Neural progenitor cell (in vitro differentiated cells): ENCODE results near the gene SMOC2. TPM values are rescaled to one million over a fixed set of nuclear protein-coding genes. Genes with fewer than 3 reads are reported as not detected.
A peak's percentile ranks its signal among the peaks of the same experiment; 100 is the strongest.

Source experiments
- DNase-seq: peaks from one replicate; pipeline ENCODE4 v3.0.0-alpha.2; 2016; ENCODE audit warnings: low spot score
- H2AFZ ChIP-seq: fragments of 200-600 bp; sonication (generic); replicated peaks from 2 replicates; pipeline ENCODE4 v1.6.1; 2016; ENCODE audit warnings: antibody characterized with exemption
- H3F3A ChIP-seq: fragments of 200-600 bp; sonication (generic); 2 replicates; pipeline ENCODE4 v1.6.1; 2016; ENCODE audit warnings: antibody characterized with exemption, low read depth
- H3K27ac ChIP-seq: fragments of 200-600 bp; sonication (generic); 2 replicates; pipeline ENCODE4 v1.5.1; 2016; ENCODE audit warnings: mild to moderate bottlenecking
- H3K27me3 ChIP-seq: fragments of 200-600 bp; sonication (generic); 2 replicates; pipeline ENCODE4 v1.6.1; 2016; ENCODE audit warnings: mild to moderate bottlenecking, moderate library complexity
- H3K36me3 ChIP-seq: fragments of 200-600 bp; sonication (generic); 2 replicates; pipeline ENCODE4 v1.5.1; 2016
- H3K4me1 ChIP-seq: fragments of 200-600 bp; sonication (generic); 2 replicates; pipeline ENCODE4 v1.6.1; 2016; ENCODE audit warnings: mixed run types
- H3K4me2 ChIP-seq: fragments of 200-600 bp; sonication (generic); 2 replicates; pipeline ENCODE4 v1.6.1; 2016
- H3K4me3 ChIP-seq: fragments of 200-600 bp; sonication (generic); 2 replicates; pipeline ENCODE4 v1.5.1; 2016
- H3K79me2 ChIP-seq: fragments of 200-600 bp; sonication (generic); 2 replicates; pipeline ENCODE4 v1.6.1; 2016; ENCODE audit warnings: low read depth
- H3K9ac ChIP-seq: fragments of 200-600 bp; sonication (generic); 2 replicates; pipeline ENCODE4 v1.6.1; 2016
- H3K9me3 ChIP-seq: fragments of 200-600 bp; sonication (generic); 2 replicates; pipeline ENCODE4 v1.5.1; 2016; ENCODE audit warnings: low read depth
- H4K20me1 ChIP-seq: fragments of 200-600 bp; sonication (generic); 2 replicates; pipeline ENCODE4 v1.6.1; 2016; ENCODE audit warnings: low read depth
- H3K27ac Mint-ChIP-seq: 3 replicates; pipeline ENCODE4 v1.8.0; 2021; ENCODE audit warnings: mixed read lengths
- H3K27me3 Mint-ChIP-seq: 2 replicates; pipeline ENCODE4 v1.8.0; 2022; ENCODE audit warnings: low read depth, mild to moderate bottlenecking, inconsistent platforms, moderate library complexity, mixed read lengths; ENCODE audit not compliant: insufficient read depth
- H3K36me3 Mint-ChIP-seq: 3 replicates; pipeline ENCODE4 v1.8.0; 2021; ENCODE audit warnings: mixed read lengths
- H3K4me1 Mint-ChIP-seq: 3 replicates; pipeline ENCODE4 v1.8.0; 2021; ENCODE audit warnings: mixed read lengths
- H3K4me3 Mint-ChIP-seq: 3 replicates; pipeline ENCODE4 v1.8.0; 2021; ENCODE audit warnings: mild to moderate bottlenecking, moderate library complexity, mixed read lengths
- H3K9me3 Mint-ChIP-seq: 3 replicates; pipeline ENCODE4 v1.8.0; 2020; ENCODE audit warnings: mixed read lengths
- CTCF ChIP-seq: fragments of 200-600 bp; sonication (generic); IDR thresholded peaks from 2 replicates; pipeline ENCODE4 v1.5.1; 2017; ENCODE audit warnings: antibody characterized with exemption, mild to moderate bottlenecking
- EZH2 ChIP-seq: fragments of 200-600 bp; sonication (generic); IDR thresholded peaks from 2 replicates; pipeline ENCODE4 v1.6.1; 2017; ENCODE audit warnings: antibody characterized with exemption, mild to moderate bottlenecking, moderate library complexity
- EZH2phosphoT487 ChIP-seq: fragments of 200-600 bp; sonication (generic); IDR thresholded peaks from 2 replicates; pipeline ENCODE4 v1.6.1; 2017; ENCODE audit warnings: antibody characterized with exemption
- total RNA-seq: library from RNA; depleted of rRNA; stranded (reverse); fragments of >200 nt; gene quantifications from 2 replicates; pipeline ENCODE4 v1.2.3, GENCODE V29; 2015; ENCODE audit warnings: low replicate concordance

The SMOC2 gene
- total RNA-seq, 1 donor from 2014 or later: 0.75 TPM

GRCh38 chr6:168529214-168529613 lies 88.2 kb downstream of the SMOC2 start:
- H2AFZ ChIP-seq: no peak overlapping the region
- no peak overlapping the region for H3K27ac ChIP-seq
- H3K4me1 ChIP-seq: peaks cover 24% of the 10 kb centered on the region
- Mint-ChIP-seq H3K9me3 (no peaks in the 10 kb centered on the region), H3K27ac (peak overlapping the region; percentile 50), H3K4me3 (no peak overlapping the region), H3K27me3 (peaks cover 2% of the 10 kb centered on the region), H3K4me1 (peaks cover 30% of the 10 kb centered on the region), H3K36me3 (no peaks in the 10 kb centered on the region)
- no peaks in the 10 kb centered on the region for H3K27me3 ChIP-seq
- no peak overlapping the region for H3K4me3 ChIP-seq
- DNase-seq: no peak
- no peaks in the 10 kb centered on the region for H3K79me2 ChIP-seq
- no peak overlapping the region for H3K9ac ChIP-seq
- no peaks in the 10 kb centered on the region for H4K20me1 ChIP-seq
- TF ChIP-seq CTCF (no peak), EZH2phosphoT487 (no peak), EZH2 (no peak)
- H3K9me3 ChIP-seq: no peaks in the 10 kb centered on the region
- H3K4me2 ChIP-seq: no peak overlapping the region
- H3K36me3 ChIP-seq: no peaks in the 10 kb centered on the region
- H3F3A ChIP-seq: no peaks in the 10 kb centered on the region

DNA sequence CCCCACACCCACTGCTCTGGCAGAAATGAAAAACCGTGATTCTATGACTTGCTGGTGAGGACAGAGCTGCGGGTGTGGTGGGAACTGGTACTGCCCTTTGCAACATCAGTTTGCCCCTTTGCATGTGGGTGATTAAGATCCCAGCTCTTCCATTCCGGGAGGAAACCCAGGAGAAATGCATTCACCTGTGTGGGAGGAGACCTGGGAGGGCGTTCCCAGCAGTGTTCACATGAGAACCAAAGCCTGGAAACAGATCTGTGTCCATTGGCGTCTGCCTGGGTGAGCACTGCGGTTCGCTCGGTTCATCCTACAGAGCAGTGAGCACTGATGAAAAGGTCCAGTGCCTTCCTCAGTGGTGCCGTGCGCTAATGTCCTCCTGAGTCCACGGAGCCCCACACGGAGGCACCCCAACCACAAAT lies 89.7 kb downstream of the SMOC2 start:
- H3K4me1 ChIP-seq: peaks cover 19% of the 10 kb centered on the region
- peaks cover 30% of the 10 kb centered on the region for H3K4me1 Mint-ChIP-seq
- H3K27me3 ChIP-seq: no peaks in the 10 kb centered on the region
- H3K27me3 Mint-ChIP-seq: peaks cover 5% of the 10 kb centered on the region
- no peak for DNase-seq
- no peak overlapping the region for H2AFZ ChIP-seq
- H3K4me3 Mint-ChIP-seq: no peak overlapping the region
- no peaks in the 10 kb centered on the region for H3K9me3 Mint-ChIP-seq
- TF ChIP-seq EZH2phosphoT487 (no peak), EZH2 (no peak), CTCF (no peak)
- H3K36me3 ChIP-seq: no peaks in the 10 kb centered on the region
- H3K4me3 ChIP-seq: no peak overlapping the region
- no peaks in the 10 kb centered on the region for H3K36me3 Mint-ChIP-seq
- no peaks in the 10 kb centered on the region for H3F3A ChIP-seq
- H3K4me2 ChIP-seq: no peak overlapping the region
- no peaks in the 10 kb centered on the region for H3K9me3 ChIP-seq
- no peak overlapping the region for H3K27ac Mint-ChIP-seq
- H4K20me1 ChIP-seq: no peaks in the 10 kb centered on the region
- no peak overlapping the region for H3K9ac ChIP-seq
- H3K27ac ChIP-seq: no peak overlapping the region
- no peaks in the 10 kb centered on the region for H3K79me2 ChIP-seq

DNA sequence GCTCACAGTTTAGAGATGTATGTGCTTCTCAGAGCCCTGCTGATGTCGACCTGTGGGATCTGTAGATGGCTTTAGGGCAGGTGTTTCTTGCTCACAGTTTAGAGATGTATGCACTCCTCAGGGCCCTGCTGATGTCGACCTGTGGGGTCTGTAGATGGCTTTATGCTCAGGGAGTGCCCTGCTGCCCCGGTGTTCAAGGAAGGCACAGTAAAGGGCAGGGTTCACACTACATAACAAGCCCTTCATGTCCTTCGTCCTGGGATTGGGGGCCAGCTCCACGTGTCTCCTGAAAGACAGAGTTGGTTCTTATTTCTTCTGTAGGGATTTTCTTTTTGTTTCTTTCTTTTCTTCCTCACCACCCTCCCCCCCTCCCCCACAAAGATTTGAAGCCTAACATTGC lies 91.1 kb downstream of the SMOC2 start:
- Histone ChIP-seq H2AFZ (no peak overlapping the region), H3K4me3 (no peak overlapping the region), H3F3A (peaks cover 6% of the 10 kb centered on the region), H4K20me1 (no peaks in the 10 kb centered on the region), H3K9me3 (no peaks in the 10 kb centered on the region), H3K4me1 (peaks cover 28% of the 10 kb centered on the region), H3K36me3 (no peaks in the 10 kb centered on the region), H3K9ac (no peak overlapping the region), H3K27ac (no peak overlapping the region), H3K27me3 (no peaks in the 10 kb centered on the region), H3K79me2 (no peaks in the 10 kb centered on the region), H3K4me2 (no peak overlapping the region)
- DNase-seq: no peak
- Mint-ChIP-seq H3K36me3 (no peaks in the 10 kb centered on the region), H3K4me3 (no peak overlapping the region), H3K27ac (no peak overlapping the region), H3K4me1 (peaks cover 40% of the 10 kb centered on the region), H3K9me3 (no peaks in the 10 kb centered on the region), H3K27me3 (peaks cover 6% of the 10 kb centered on the region)
- no peak for TF ChIP-seq EZH2
- TF ChIP-seq CTCF: no peak
- TF ChIP-seq EZH2phosphoT487: no peak

DNA sequence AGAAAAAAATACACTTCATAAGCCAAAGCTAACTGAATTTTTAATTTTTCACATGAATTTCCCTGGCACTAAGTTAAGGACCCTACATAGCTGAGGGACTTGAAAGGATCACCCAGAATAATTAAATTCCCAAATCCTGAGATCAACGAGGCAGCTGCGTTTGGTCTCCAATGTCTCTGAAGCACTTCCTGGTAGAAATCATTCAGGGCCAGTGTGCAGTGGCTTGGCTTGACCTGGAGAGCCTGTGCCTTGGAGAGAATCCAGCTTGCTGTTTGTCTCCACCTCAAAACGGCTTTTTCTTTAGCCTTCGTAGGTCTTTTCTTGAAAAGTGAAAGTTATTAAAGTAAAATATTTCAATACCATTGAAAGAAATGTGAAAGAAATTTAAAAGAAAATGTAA lies 92.4 kb downstream of the SMOC2 start:
- TF ChIP-seq EZH2phosphoT487 (no peak), EZH2 (no peak), CTCF (no peak)

More for the DNA sequence above, 92.4 kb downstream of the SMOC2 start:
- Mint-ChIP-seq H3K9me3 (no peaks in the 10 kb centered on the region), H3K4me1 (peaks cover 41% of the 10 kb centered on the region), H3K27me3 (peaks cover 6% of the 10 kb centered on the region), H3K4me3 (no peak overlapping the region), H3K27ac (no peak overlapping the region), H3K36me3 (no peaks in the 10 kb centered on the region)
- Histone ChIP-seq H3K4me2 (no peak overlapping the region), H3K9ac (no peak overlapping the region), H3K9me3 (no peaks in the 10 kb centered on the region), H3K27me3 (no peaks in the 10 kb centered on the region), H3K4me3 (no peak overlapping the region), H3F3A (peaks cover 12% of the 10 kb centered on the region), H3K79me2 (no peaks in the 10 kb centered on the region), H3K4me1 (peaks cover 35% of the 10 kb centered on the region), H2AFZ (no peak overlapping the region), H4K20me1 (no peaks in the 10 kb centered on the region), H3K27ac (no peak overlapping the region), H3K36me3 (no peaks in the 10 kb centered on the region)
- no peak for DNase-seq
